ENCODE data around the gene SORCS2. TPM values are rescaled to one million over a fixed set of nuclear protein-coding genes. Genes with fewer than 3 reads are reported as not detected.

SORCS2 gene
- total RNA-seq, 2 experiments from 2014 or later: 0.03 TPM; not detected in 1

GRCh38 chr4:7459471-7459870 is 267.1 kb downstream of the SORCS2 start:
- BruUV-seq (replicated peaks): no TSS peak
- Histone ChIP-seq H3K4me1 (ENCODE audit: insufficient read depth, low read length, poor library complexity, severe bottlenecking) (no peaks in the 10 kb centered on the region), H3K9me3 (ENCODE audit: low read length) (no peaks in the 10 kb centered on the region), H3K4me3 (ENCODE audit: low read depth, low read length, poor library complexity, severe bottlenecking) (no peak overlapping the region), H2AFZ (ENCODE audit: low read length) (no peak overlapping the region), H3K27ac (ENCODE audit: low read depth, low read length, poor library complexity, severe bottlenecking) (no peak overlapping the region), H3K36me3 (ENCODE audit: insufficient read depth, low read length) (no peaks in the 10 kb centered on the region), H3K4me2 (ENCODE audit: low read length) (no peak overlapping the region), H3K79me2 (ENCODE audit: insufficient read depth, low read depth, low read length) (no peaks in the 10 kb centered on the region), H3K9me2 (ENCODE audit: insufficient read depth, low read length) (no peaks in the 10 kb centered on the region), H4K20me1 (ENCODE audit: insufficient read depth, low read length) (no peaks in the 10 kb centered on the region)
- POLR2A ChIA-PET: no interaction called here
- no peak for TF ChIP-seq EZH2phosphoT487 (IDR thresholded peaks at IDR 0.05; ENCODE audit: borderline replicate concordance, low read depth, low read length)
- no peak for TF ChIP-seq CTCF (conservative IDR thresholded peaks at IDR 0.05; ENCODE audit: low read length)
- DNase-seq (ENCODE audit: low spot score): no peak
- intact Hi-C loops (cut with micrococcal nuclease; ENCODE audit: unreplicated experiment): no loop called here
- CTCF ChIA-PET (ENCODE audit: unreplicated experiment): no interaction called here

- DNase-seq (ENCODE audit: low spot score): no peak
- no peaks in the 10 kb centered on the region for H3K79me2 ChIP-seq (ENCODE audit: insufficient read depth, low read depth, low read length)
- ChIA-PET CTCF (ENCODE audit: unreplicated experiment) (no interaction called here), POLR2A (no interaction called here)
- no peak overlapping the region for H3K4me3 ChIP-seq (ENCODE audit: low read depth, low read length, poor library complexity, severe bottlenecking)
- no peaks in the 10 kb centered on the region for H3K9me3 ChIP-seq (ENCODE audit: low read length)
- H4K20me1 ChIP-seq (ENCODE audit: insufficient read depth, low read length): no peaks in the 10 kb centered on the region
- TF ChIP-seq CTCF (conservative IDR thresholded peaks at IDR 0.05; ENCODE audit: low read length) (no peak), EZH2phosphoT487 (IDR thresholded peaks at IDR 0.05; ENCODE audit: borderline replicate concordance, low read depth, low read length) (no peak)
- intact Hi-C loops (cut with micrococcal nuclease; ENCODE audit: unreplicated experiment): no loop called here
- no peaks in the 10 kb centered on the region for H3K9me2 ChIP-seq (ENCODE audit: insufficient read depth, low read length)
- H3K4me1 ChIP-seq (ENCODE audit: insufficient read depth, low read length, poor library complexity, severe bottlenecking): no peaks in the 10 kb centered on the region
- H3K36me3 ChIP-seq (ENCODE audit: insufficient read depth, low read length): no peaks in the 10 kb centered on the region
- no peak overlapping the region for H3K4me2 ChIP-seq (ENCODE audit: low read length)
- BruUV-seq (replicated peaks): no TSS peak
- H2AFZ ChIP-seq (ENCODE audit: low read length): no peak overlapping the region
- H3K27ac ChIP-seq (ENCODE audit: low read depth, low read length, poor library complexity, severe bottlenecking): no peak overlapping the region
Measured at GRCh38 chr4:7460566-7460965, 268.2 kb downstream of the SORCS2 start.

DNA sequence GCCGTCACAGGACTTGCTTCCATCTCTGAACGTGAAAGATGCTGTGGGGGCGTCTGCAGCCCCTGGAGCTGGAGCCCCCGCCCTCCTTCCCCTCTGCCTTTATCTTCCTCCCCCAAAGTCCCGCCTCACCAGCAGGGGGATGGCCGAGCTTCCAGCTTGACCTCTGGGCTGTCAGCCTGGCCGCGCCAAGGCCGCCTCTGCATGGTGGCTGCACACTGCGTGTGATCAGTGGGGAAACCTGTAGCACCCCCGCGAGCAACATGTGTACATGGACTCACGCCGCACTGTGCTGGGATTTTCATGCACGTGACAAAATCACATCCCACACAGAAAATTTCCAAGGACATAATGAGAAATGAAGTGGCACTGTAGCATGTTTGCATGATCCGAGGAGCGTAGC is 268.9 kb downstream of the SORCS2 start:
- intact Hi-C loops (cut with micrococcal nuclease; ENCODE audit: unreplicated experiment): no loop called here
- TF ChIP-seq CTCF (conservative IDR thresholded peaks at IDR 0.05; ENCODE audit: low read length): no peak
- TF ChIP-seq EZH2phosphoT487 (IDR thresholded peaks at IDR 0.05; ENCODE audit: borderline replicate concordance, low read depth, low read length): no peak
- Histone ChIP-seq H4K20me1 (ENCODE audit: insufficient read depth, low read length) (no peaks in the 10 kb centered on the region), H3K27ac (ENCODE audit: low read depth, low read length, poor library complexity, severe bottlenecking) (no peak overlapping the region), H3K4me3 (ENCODE audit: low read depth, low read length, poor library complexity, severe bottlenecking) (no peak overlapping the region), H3K4me1 (ENCODE audit: insufficient read depth, low read length, poor library complexity, severe bottlenecking) (no peaks in the 10 kb centered on the region), H3K9me3 (ENCODE audit: low read length) (no peaks in the 10 kb centered on the region), H3K4me2 (ENCODE audit: low read length) (no peak overlapping the region), H3K79me2 (ENCODE audit: insufficient read depth, low read depth, low read length) (no peaks in the 10 kb centered on the region), H3K36me3 (ENCODE audit: insufficient read depth, low read length) (no peaks in the 10 kb centered on the region), H3K9me2 (ENCODE audit: insufficient read depth, low read length) (no peaks in the 10 kb centered on the region), H2AFZ (ENCODE audit: low read length) (no peak overlapping the region)
- DNase-seq (ENCODE audit: low spot score): no peak
- ChIA-PET CTCF (ENCODE audit: unreplicated experiment) (no interaction called here), POLR2A (no interaction called here)
- no TSS peak for BruUV-seq (replicated peaks)

Data from OCI-LY7 (cell line).